ENCODE data around the gene TBC1D22A.

TBC1D22A gene

GRCh38 chr22:46861468-46862367, 99.3 kb downstream of the TBC1D22A start:
- DNase-seq: no peak

- DNase-seq: no peak
These were observed 100.2 kb downstream of the TBC1D22A start for GRCh38 chr22:46862418-46863324.

GRCh38 chr22:46863794-46864193, 101.3 kb downstream of the TBC1D22A start:
- DNase-seq: no peak

GRCh38 chr22:46864314-46865051, 102.0 kb downstream of the TBC1D22A start:
- no peak for DNase-seq

- DNase-seq: no peak
These were observed 102.6 kb downstream of the TBC1D22A start for GRCh38 chr22:46865052-46865434.

GRCh38 chr22:46865642-46866041, 103.2 kb downstream of the TBC1D22A start:
- no peak for DNase-seq

GRCh38 chr22:46866591-46866990, 104.1 kb downstream of the TBC1D22A start:
- no peak for DNase-seq

- no peak for DNase-seq
These were observed 104.7 kb downstream of the TBC1D22A start for GRCh38 chr22:46867106-46867505.

GRCh38 chr22:46869329-46869728, 106.9 kb downstream of the TBC1D22A start:
- no peak for DNase-seq

- DNase-seq: no peak
These were observed 107.5 kb downstream of the TBC1D22A start for GRCh38 chr22:46869831-46870441.

GRCh38 chr22:46871826-46872225, 109.4 kb downstream of the TBC1D22A start:
- no peak for DNase-seq

- no peak for DNase-seq
These were observed 112.6 kb downstream of the TBC1D22A start for GRCh38 chr22:46875089-46875488.

GRCh38 chr22:46876357-46876934, 114.0 kb downstream of the TBC1D22A start:
- no peak for DNase-seq

GRCh38 chr22:46878191-46878948, 115.9 kb downstream of the TBC1D22A start:
- no peak for DNase-seq

GRCh38 chr22:46879083-46879482, 116.6 kb downstream of the TBC1D22A start:
- DNase-seq: no peak

GRCh38 chr22:46881373-46882118, 119.1 kb downstream of the TBC1D22A start:
- DNase-seq: no peak

GRCh38 chr22:46883092-46883910, 120.9 kb downstream of the TBC1D22A start:
- no peak for DNase-seq

- no peak for DNase-seq
These were observed 121.9 kb downstream of the TBC1D22A start for GRCh38 chr22:46884365-46884764.

GRCh38 chr22:46887978-46888377, 125.5 kb downstream of the TBC1D22A start:
- DNase-seq: no peak

GRCh38 chr22:46890819-46891218, 128.4 kb downstream of the TBC1D22A start:
- no peak for DNase-seq
